Measurements from ENCODE around the gene SNCG.
A peak's percentile ranks its signal among the peaks of the same experiment; 100 is the strongest.

SNCG gene

GRCh38 chr10:86962136-86962980 lies 4.0 kb downstream of the SNCG start:
- Mint-ChIP-seq H3K27ac (no peak overlapping the region), H3K4me3 (no peak overlapping the region), H3K27me3 (ENCODE audit: low read depth) (peaks cover 5% of the 10 kb centered on the region), H3K4me1 (ENCODE audit: low read depth) (peaks cover 12% of the 10 kb centered on the region), H3K9me3 (no peaks in the 10 kb centered on the region), H3K36me3 (ENCODE audit: low read depth) (no peaks in the 10 kb centered on the region)

GRCh38 chr10:86962981-86963310 lies 4.5 kb downstream of the SNCG start:
- Mint-ChIP-seq H3K4me1 (ENCODE audit: low read depth) (peaks cover 12% of the 10 kb centered on the region), H3K27ac (no peak overlapping the region), H3K4me3 (no peak overlapping the region), H3K9me3 (no peaks in the 10 kb centered on the region), H3K27me3 (ENCODE audit: low read depth) (peaks cover 5% of the 10 kb centered on the region), H3K36me3 (ENCODE audit: low read depth) (no peaks in the 10 kb centered on the region)

GRCh38 chr10:86963341-86963919 lies 5.0 kb downstream of the SNCG start:
- no peaks in the 10 kb centered on the region for H3K9me3 Mint-ChIP-seq
- no peak overlapping the region for H3K27ac Mint-ChIP-seq

GRCh38 chr10:86964061-86964846 lies 5.9 kb downstream of the SNCG start:
- peaks cover 12% of the 10 kb centered on the region for H3K4me1 Mint-ChIP-seq (ENCODE audit: low read depth)
- no peak overlapping the region for H3K27ac Mint-ChIP-seq
- no peaks in the 10 kb centered on the region for H3K9me3 Mint-ChIP-seq
- no peaks in the 10 kb centered on the region for H3K36me3 Mint-ChIP-seq (ENCODE audit: low read depth)
- H3K27me3 Mint-ChIP-seq (ENCODE audit: low read depth), result peaks cover 10% of the 10 kb centered on the region
- no peak overlapping the region for H3K4me3 Mint-ChIP-seq

More at GRCh38 chr10:86963341-86963919, 5.0 kb downstream of the SNCG start:
- H3K27me3 Mint-ChIP-seq (ENCODE audit: low read depth), result peaks cover 5% of the 10 kb centered on the region
- no peak overlapping the region for H3K4me3 Mint-ChIP-seq
- peaks cover 12% of the 10 kb centered on the region for H3K4me1 Mint-ChIP-seq (ENCODE audit: low read depth)
- H3K36me3 Mint-ChIP-seq (ENCODE audit: low read depth), result no peaks in the 10 kb centered on the region

GRCh38 chr10:86964847-86965190 lies 6.4 kb downstream of the SNCG start:
- H3K27ac Mint-ChIP-seq, result no peak overlapping the region

GRCh38 chr10:86965986-86966654 lies 7.7 kb downstream of the SNCG start:
- H3K9me3 Mint-ChIP-seq, result no peaks in the 10 kb centered on the region
- no peak overlapping the region for H3K27ac Mint-ChIP-seq
- peaks cover 12% of the 10 kb centered on the region for H3K4me1 Mint-ChIP-seq (ENCODE audit: low read depth)
- no peaks in the 10 kb centered on the region for H3K36me3 Mint-ChIP-seq (ENCODE audit: low read depth)
- peak overlapping the region; percentile 30 for H3K4me3 Mint-ChIP-seq
- peaks cover 24% of the 10 kb centered on the region for H3K27me3 Mint-ChIP-seq (ENCODE audit: low read depth)

More at GRCh38 chr10:86964847-86965190, 6.4 kb downstream of the SNCG start:
- Mint-ChIP-seq H3K4me3 (no peak overlapping the region), H3K9me3 (no peaks in the 10 kb centered on the region), H3K4me1 (ENCODE audit: low read depth) (peaks cover 12% of the 10 kb centered on the region), H3K36me3 (ENCODE audit: low read depth) (no peaks in the 10 kb centered on the region), H3K27me3 (ENCODE audit: low read depth) (peaks cover 16% of the 10 kb centered on the region)

- Mint-ChIP-seq H3K9me3 (no peaks in the 10 kb centered on the region), H3K36me3 (ENCODE audit: low read depth) (no peaks in the 10 kb centered on the region), H3K4me3 (no peak overlapping the region), H3K27me3 (ENCODE audit: low read depth) (peaks cover 33% of the 10 kb centered on the region), H3K4me1 (ENCODE audit: low read depth) (peaks cover 16% of the 10 kb centered on the region), H3K27ac (no peak overlapping the region)
These were observed 9.1 kb downstream of the SNCG start for GRCh38 chr10:86967481-86967941.

GRCh38 chr10:86968271-86968993 lies 10.0 kb downstream of the SNCG start, which contains the start of gene ADIRF:
ADIRF (plus strand) TSS chr10:86968482; CDS start chr10:86968545, 63 bp downstream.
- H3K4me3 Mint-ChIP-seq, result no peak within 1 kb of the TSS
- H3K4me1 Mint-ChIP-seq (ENCODE audit: low read depth), result peaks cover 16% of the 10 kb centered on the region
- H3K27ac Mint-ChIP-seq, result no peak within 1 kb of the TSS
- H3K36me3 Mint-ChIP-seq (ENCODE audit: low read depth), result no peaks in the 10 kb centered on the region
- H3K9me3 Mint-ChIP-seq, result no peaks in the 10 kb centered on the region
- peaks cover 42% of the 10 kb centered on the region for H3K27me3 Mint-ChIP-seq (ENCODE audit: low read depth)

GRCh38 chr10:86968994-86969355 lies 10.6 kb downstream of the SNCG start:
- no peaks in the 10 kb centered on the region for H3K9me3 Mint-ChIP-seq
- H3K4me1 Mint-ChIP-seq (ENCODE audit: low read depth), result peaks cover 16% of the 10 kb centered on the region
- H3K4me3 Mint-ChIP-seq, result no peak overlapping the region
- H3K36me3 Mint-ChIP-seq (ENCODE audit: low read depth), result no peaks in the 10 kb centered on the region
- H3K27me3 Mint-ChIP-seq (ENCODE audit: low read depth), result peaks cover 43% of the 10 kb centered on the region
- H3K27ac Mint-ChIP-seq, result no peak overlapping the region

- no peaks in the 10 kb centered on the region for H3K36me3 Mint-ChIP-seq (ENCODE audit: low read depth)
- H3K9me3 Mint-ChIP-seq, result no peaks in the 10 kb centered on the region
- H3K27me3 Mint-ChIP-seq (ENCODE audit: low read depth), result peaks cover 47% of the 10 kb centered on the region
- H3K4me1 Mint-ChIP-seq (ENCODE audit: low read depth), result peaks cover 16% of the 10 kb centered on the region
- H3K27ac Mint-ChIP-seq, result no peak overlapping the region
- H3K4me3 Mint-ChIP-seq, result no peak overlapping the region
These were observed 11.1 kb downstream of the SNCG start for GRCh38 chr10:86969421-86970041.

- peaks cover 16% of the 10 kb centered on the region for H3K4me1 Mint-ChIP-seq (ENCODE audit: low read depth)
- H3K27me3 Mint-ChIP-seq (ENCODE audit: low read depth), result peaks cover 50% of the 10 kb centered on the region
- H3K4me3 Mint-ChIP-seq, result peak overlapping the region; percentile 53
- H3K27ac Mint-ChIP-seq, result no peak overlapping the region
- no peaks in the 10 kb centered on the region for H3K36me3 Mint-ChIP-seq (ENCODE audit: low read depth)
- no peaks in the 10 kb centered on the region for H3K9me3 Mint-ChIP-seq
These were observed 12.0 kb downstream of the SNCG start for GRCh38 chr10:86970162-86970981.

- no peaks in the 10 kb centered on the region for H3K9me3 Mint-ChIP-seq
- no peaks in the 10 kb centered on the region for H3K36me3 Mint-ChIP-seq (ENCODE audit: low read depth)
- peak overlapping the region; percentile 53 for H3K4me3 Mint-ChIP-seq
- H3K4me1 Mint-ChIP-seq (ENCODE audit: low read depth), result peaks cover 12% of the 10 kb centered on the region
- H3K27me3 Mint-ChIP-seq (ENCODE audit: low read depth), result peaks cover 50% of the 10 kb centered on the region
- H3K27ac Mint-ChIP-seq, result no peak overlapping the region
These were observed 12.5 kb downstream of the SNCG start for GRCh38 chr10:86970982-86971231.
